GM12892 (cell line): Measurements from ENCODE around the gene TMEM86A.

Source experiments
- POLR2A ChIP-seq: IDR thresholded peaks from 2 replicates; pipeline ENCODE4 v1.6.1; 2011; ENCODE audit warnings: low read depth, low read length, control low read depth
- POLR2AphosphoS5 ChIP-seq: IDR thresholded peaks from 2 replicates; pipeline ENCODE4 v1.6.1; 2011; ENCODE audit warnings: low read depth, low read length, control low read depth

- TF ChIP-seq POLR2AphosphoS5: no peak
- TF ChIP-seq POLR2A: no peak
Measured at GRCh38 chr11:18727479-18728236, 29.1 kb downstream of the TMEM86A start.
